Measurements from ENCODE around the gene ROCK2. TPM values are rescaled to one million over a fixed set of nuclear protein-coding genes. Genes with fewer than 3 reads are reported as not detected.
"Not testable (repeated sequence)": the region's sequence is repeated elsewhere in the genome, so short reads cannot be mapped to it uniquely, and the experiment has no call there.

The ROCK2 gene
- total and polyA plus RNA-seq, 9 donors, result 13.2 to 71.9 (median 47.7) TPM

DNA sequence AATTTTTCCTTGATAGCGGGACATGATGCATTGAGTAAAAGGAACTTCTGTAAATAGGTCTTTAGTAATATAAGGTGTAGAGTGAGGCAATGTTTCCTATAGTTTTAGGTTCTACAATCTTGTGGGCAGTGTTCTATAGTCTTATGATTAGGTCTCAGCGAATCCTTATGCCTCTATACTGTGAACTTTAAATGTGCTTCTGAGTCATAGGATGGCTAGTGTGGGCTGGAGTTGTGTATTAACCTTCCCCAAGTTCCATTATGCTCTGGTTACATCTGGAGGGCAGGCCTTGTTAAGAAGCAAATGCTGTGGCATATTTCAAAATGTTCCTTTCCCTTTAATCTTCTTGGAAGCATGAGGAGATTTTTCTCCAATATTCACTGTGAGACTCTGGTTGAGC lies 73.5 kb downstream of the ROCK2 start:
- Histone ChIP-seq H3K27me3 (no peaks in the 10 kb centered on the region), H3K36me3 (no peaks in the 10 kb centered on the region), H3K9me3 (no peaks in the 10 kb centered on the region), H3K4me1 (ENCODE audit: insufficient read depth) (no peaks in the 10 kb centered on the region), H3K4me3 (no peak overlapping the region), H3K27ac (no peak overlapping the region)
- WGBS, 3 donors, result 96 to 99% (median 98%) methylated on average over 2 of the region's 2 CpGs
- intact Hi-C loops (cut with DNase I), result no loop called here
- no peak for DNase-seq
- TF ChIP-seq, protein P1, sequence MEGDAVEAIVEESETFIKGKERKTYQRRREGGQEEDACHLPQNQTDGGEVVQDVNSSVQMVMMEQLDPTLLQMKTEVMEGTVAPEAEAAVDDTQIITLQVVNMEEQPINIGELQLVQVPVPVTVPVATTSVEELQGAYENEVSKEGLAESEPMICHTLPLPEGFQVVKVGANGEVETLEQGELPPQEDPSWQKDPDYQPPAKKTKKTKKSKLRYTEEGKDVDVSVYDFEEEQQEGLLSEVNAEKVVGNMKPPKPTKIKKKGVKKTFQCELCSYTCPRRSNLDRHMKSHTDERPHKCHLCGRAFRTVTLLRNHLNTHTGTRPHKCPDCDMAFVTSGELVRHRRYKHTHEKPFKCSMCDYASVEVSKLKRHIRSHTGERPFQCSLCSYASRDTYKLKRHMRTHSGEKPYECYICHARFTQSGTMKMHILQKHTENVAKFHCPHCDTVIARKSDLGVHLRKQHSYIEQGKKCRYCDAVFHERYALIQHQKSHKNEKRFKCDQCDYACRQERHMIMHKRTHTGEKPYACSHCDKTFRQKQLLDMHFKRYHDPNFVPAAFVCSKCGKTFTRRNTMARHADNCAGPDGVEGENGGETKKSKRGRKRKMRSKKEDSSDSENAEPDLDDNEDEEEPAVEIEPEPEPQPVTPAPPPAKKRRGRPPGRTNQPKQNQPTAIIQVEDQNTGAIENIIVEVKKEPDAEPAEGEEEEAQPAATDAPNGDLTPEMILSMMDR (IDR thresholded peaks at IDR 0.05), result no peak
- no peak for TF ChIP-seq POLR2A (IDR thresholded peaks at IDR 0.05)
- TF ChIP-seq EP300 (IDR thresholded peaks at IDR 0.05), result no peak

DNA sequence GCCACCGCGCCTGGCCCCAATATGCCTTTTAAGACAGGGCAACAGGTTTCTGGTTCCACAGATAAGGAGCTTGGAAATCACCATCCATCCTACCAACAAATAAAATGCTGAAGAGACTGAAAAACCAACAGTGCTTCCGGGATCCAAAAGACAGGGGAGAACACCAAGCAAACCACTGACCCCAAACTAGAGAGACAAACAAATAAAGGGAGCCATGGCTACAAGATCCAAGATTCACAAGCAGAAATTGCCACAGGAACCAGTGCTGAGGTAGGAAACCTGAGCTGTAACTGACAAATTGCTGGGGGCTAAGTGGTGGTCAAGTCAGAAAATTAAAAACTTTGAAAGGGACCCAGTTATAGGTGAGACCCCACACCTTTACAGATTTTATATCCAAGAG lies 76.5 kb downstream of the ROCK2 start:
- no peaks in the 10 kb centered on the region for H3K4me1 ChIP-seq (ENCODE audit: insufficient read depth)
- H3K4me3 ChIP-seq, result no peak overlapping the region
- intact Hi-C loops (cut with DNase I), result no loop called here
- H3K36me3 ChIP-seq, result no peaks in the 10 kb centered on the region
- no peaks in the 10 kb centered on the region for H3K9me3 ChIP-seq
- DNase-seq, result no peak
- no peaks in the 10 kb centered on the region for H3K27me3 ChIP-seq
- no peak overlapping the region for H3K27ac ChIP-seq
- 97 to 100% (median 99%) methylated on average over 3 of the region's 3 CpGs for WGBS, 3 donors
- TF ChIP-seq EP300 (IDR thresholded peaks at IDR 0.05), result no peak
- TF ChIP-seq, protein P1 (IDR thresholded peaks at IDR 0.05), result no peak
- TF ChIP-seq POLR2A (IDR thresholded peaks at IDR 0.05), result no peak

DNA sequence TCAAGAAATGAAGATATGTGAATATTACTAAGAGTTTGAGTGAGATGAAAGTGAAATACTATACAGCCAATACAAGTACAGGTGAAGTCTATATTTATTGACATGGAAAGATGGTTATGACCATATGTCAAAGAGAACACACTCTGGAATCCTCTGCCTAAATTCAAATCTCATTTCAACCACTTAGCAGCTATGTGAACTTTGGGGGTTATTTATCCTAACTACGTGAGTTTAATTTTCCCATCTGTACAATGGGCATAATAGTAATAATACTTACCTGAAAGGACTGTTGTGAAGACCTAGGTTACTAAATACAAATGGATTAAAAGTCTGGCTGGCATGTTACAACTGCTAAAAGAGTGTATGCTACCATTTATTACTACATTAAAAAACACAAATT lies 79.6 kb downstream of the ROCK2 start:
- no peak overlapping the region for H3K4me3 ChIP-seq
- no peaks in the 10 kb centered on the region for H3K4me1 ChIP-seq (ENCODE audit: insufficient read depth)
- H3K27ac ChIP-seq, result no peak overlapping the region
- no peaks in the 10 kb centered on the region for H3K9me3 ChIP-seq
- DNase-seq, result no peak
- no peaks in the 10 kb centered on the region for H3K36me3 ChIP-seq
- TF ChIP-seq POLR2A (IDR thresholded peaks at IDR 0.05), result no peak
- TF ChIP-seq EP300 (IDR thresholded peaks at IDR 0.05), result no peak
- WGBS, 3 donors, result 98 to 100% (median 98%) methylated on average over 1 of the region's 1 CpG
- no peaks in the 10 kb centered on the region for H3K27me3 ChIP-seq
- intact Hi-C loops (cut with DNase I), result no loop called here

DNA sequence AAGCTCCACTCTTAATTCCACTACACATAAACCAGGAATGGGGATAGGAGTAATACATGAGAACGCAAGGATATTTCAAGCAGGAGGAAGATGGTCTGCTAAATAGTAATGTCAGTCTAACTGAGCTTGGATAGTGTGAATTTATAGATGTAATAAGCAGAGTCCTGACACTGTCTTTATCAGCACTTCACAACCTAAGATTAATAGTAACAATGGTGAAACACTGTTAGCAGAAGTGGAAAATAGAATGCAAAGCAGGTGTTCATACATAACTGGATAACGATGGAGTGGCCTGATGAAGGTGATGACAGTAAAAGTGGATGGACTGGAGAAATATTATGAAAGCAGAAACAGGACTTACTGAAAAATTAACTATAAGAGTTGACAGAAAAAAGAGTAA lies 80.4 kb downstream of the ROCK2 start:
- DNase-seq, result no peak
- Histone ChIP-seq H3K4me1 (ENCODE audit: insufficient read depth) (no peaks in the 10 kb centered on the region), H3K27ac (no peak overlapping the region), H3K9me3 (no peaks in the 10 kb centered on the region), H3K27me3 (no peaks in the 10 kb centered on the region), H3K4me3 (no peak overlapping the region), H3K36me3 (no peaks in the 10 kb centered on the region)
- TF ChIP-seq, protein P1 (IDR thresholded peaks at IDR 0.05), result no peak
- TF ChIP-seq EP300 (IDR thresholded peaks at IDR 0.05) (no peak), POLR2A (IDR thresholded peaks at IDR 0.05) (no peak)
- 80 to 90% (median 85%) methylated on average over 2 of the region's 2 CpGs for WGBS, 3 donors
- intact Hi-C loops (cut with DNase I), result no loop called here

DNA sequence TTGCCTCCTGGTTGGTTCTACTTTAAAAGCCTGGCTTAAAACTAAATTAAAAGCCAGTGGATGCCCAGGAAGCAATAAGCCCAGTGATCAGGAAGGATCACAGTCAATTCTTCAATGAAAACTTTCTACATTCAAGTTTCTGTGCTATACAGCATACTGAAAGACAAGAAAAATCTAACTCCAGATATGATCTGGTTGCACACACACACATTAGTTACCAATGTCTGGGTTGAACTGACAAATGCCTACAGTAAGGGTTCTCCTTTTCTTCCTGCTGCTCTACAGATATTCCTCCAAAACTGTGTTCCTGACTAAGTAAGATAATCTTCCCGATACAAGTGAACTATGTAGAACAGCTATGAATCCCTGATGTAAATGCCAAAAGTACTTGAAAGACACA lies 81.3 kb downstream of the ROCK2 start:
- TF ChIP-seq POLR2A (IDR thresholded peaks at IDR 0.05), result no peak
- no peak for TF ChIP-seq EP300 (IDR thresholded peaks at IDR 0.05)
- TF ChIP-seq, protein P1 (IDR thresholded peaks at IDR 0.05), result no peak
- no peaks in the 10 kb centered on the region for H3K9me3 ChIP-seq
- H3K27ac ChIP-seq, result no peak overlapping the region
- DNase-seq, result no peak
- no peaks in the 10 kb centered on the region for H3K27me3 ChIP-seq
- no peaks in the 10 kb centered on the region for H3K36me3 ChIP-seq
- no peak overlapping the region for H3K4me3 ChIP-seq
- WGBS, 3 donors, result 49 to 66% (median 52%) methylated on average over 1 of the region's 1 CpG
- intact Hi-C loops (cut with DNase I), result no loop called here
- H3K4me1 ChIP-seq (ENCODE audit: insufficient read depth), result no peaks in the 10 kb centered on the region

DNA sequence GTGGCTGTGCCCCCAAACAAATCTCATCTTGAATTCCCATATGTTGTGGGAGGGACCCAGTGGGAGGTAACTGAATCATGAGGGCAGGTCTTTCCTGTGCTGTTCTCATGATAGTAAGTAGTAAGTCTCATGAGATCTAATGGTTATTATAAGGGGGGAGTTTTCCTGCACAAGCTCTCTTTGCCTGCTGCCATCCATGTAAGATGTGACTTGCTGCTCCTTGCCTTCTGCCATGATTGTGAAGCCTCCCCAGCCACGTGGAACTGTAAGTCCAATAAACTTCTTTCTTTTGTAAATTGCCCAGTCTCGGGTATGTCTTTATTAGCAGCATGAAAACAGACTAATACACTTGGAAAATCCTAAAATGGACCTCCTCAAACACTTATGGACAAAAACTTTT lies 82.0 kb downstream of the ROCK2 start:
- DNase-seq; H3K4me1 ChIP-seq (ENCODE audit: insufficient read depth); H3K9me3 ChIP-seq; H3K36me3 ChIP-seq; intact Hi-C loops (cut with DNase I); H3K4me3 ChIP-seq; H3K27ac ChIP-seq; H3K27me3 ChIP-seq: not testable (repeated sequence)
- WGBS, 3 donors, result 89 to 91% (median 90%) methylated on average over 2 of the region's 2 CpGs

DNA sequence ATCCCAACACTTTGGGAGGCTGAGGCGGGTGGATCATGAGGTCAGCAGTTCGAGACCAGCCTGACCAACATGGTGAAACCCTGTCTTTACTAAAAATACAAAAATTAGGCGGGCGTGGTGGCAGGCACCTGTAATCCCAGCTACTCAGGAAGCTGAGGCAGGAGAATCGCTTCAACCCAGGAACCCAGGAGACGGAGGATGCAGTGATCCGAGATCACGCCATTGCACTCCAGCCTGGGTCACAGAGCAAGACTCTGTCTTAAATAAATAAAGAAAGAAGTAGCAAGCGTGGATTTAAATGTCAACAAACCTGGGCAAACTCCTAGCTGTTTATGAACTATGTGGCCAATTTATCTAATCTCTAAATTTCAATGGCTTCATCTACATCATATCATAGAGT lies 82.9 kb downstream of the ROCK2 start:
- 93 to 97% (median 96%) methylated on average over 9 of the region's 9 CpGs for WGBS, 3 donors
- intact Hi-C loops (cut with DNase I); H3K36me3 ChIP-seq; H3K27me3 ChIP-seq; H3K4me1 ChIP-seq (ENCODE audit: insufficient read depth); H3K4me3 ChIP-seq; H3K9me3 ChIP-seq; DNase-seq; H3K27ac ChIP-seq: not testable (repeated sequence)
